HCT116 (cell line): Measurements from ENCODE around the gene GNAS-AS1. TPM values are rescaled to one million over a fixed set of nuclear protein-coding genes. Genes with fewer than 3 reads are reported as not detected.

Source experiments
- ATAC-seq: fragments of 200-7000 bp; cut with Tn5 transposase; 2 replicates; pipeline ENCODE4 v1.9.1; 2020; ENCODE audit warnings: mild to moderate bottlenecking, moderate library complexity
- BruUV-seq: library from RNA; stranded (reverse); fragments of 400-500 nt; replicated peaks from 2 replicates; lab custom pipeline; 2021; lab: Mats Ljungman, UMichigan
- CTCF ChIA-PET: fragments of 300-600 bp; sonication (Branson Sonifier 250); formaldehyde crosslinking; loops from one replicate; lab custom pipeline; 2021; ENCODE audit warnings: antibody characterized with exemption; lab: Charles Lee
- POLR2A ChIA-PET: fragments of 300-600, 350-600 bp; sonication (Branson Sonifier 250); formaldehyde crosslinking; loops from one replicate; lab custom pipeline; 2021; ENCODE audit warnings: antibody characterized with exemption; lab: Charles Lee
- RAD21 ChIA-PET, 2 experiments: fragments of 300-600 bp; sonication (Branson Sonifier 250); formaldehyde crosslinking; loops; one replicate each; lab custom pipeline; 2023; ENCODE audit warnings: low total read pairs in 2 of 2; ENCODE audit not compliant: uncharacterized antibody in 2 of 2, unreplicated experiment in 2 of 2, low non-redundant PET in 1 of 2; lab: Charles Lee
- DNase-seq: peaks from one replicate; pipeline ENCODE4 v3.0.0-alpha.2; 2010; ENCODE audit warnings: low read depth, low spot score
- H2AFZ ChIP-seq: fragments of 200-600 bp; shearing (Covaris generic), sonication (generic); 2 replicates; pipeline ENCODE4 v1.6.1; 2017; ENCODE audit warnings: low read depth, mixed run types, mixed read lengths, antibody characterized with exemption, low read length; ENCODE audit not compliant: poor library complexity, severe bottlenecking
- H3K27ac ChIP-seq: 2 replicates; pipeline ENCODE4 v1.5.1; 2012; ENCODE audit warnings: low read depth, low read length
- H3K27me3 ChIP-seq: fragments of 200-600 bp; sonication (generic); 2 replicates; pipeline ENCODE4 v1.6.1; 2016; ENCODE audit warnings: mixed run types, low read length, mixed read lengths; ENCODE audit not compliant: insufficient read depth
- H3K36me3 ChIP-seq, 2 experiments: fragments of 200-500 bp in 1 of 2; fragments of 200-600 bp in 1 of 2; sonication (Bioruptor generic) in 1 of 2; sonication (generic) in 1 of 2; 2 replicates each; pipeline versions ENCODE4 v1.5.1 to v1.6.1; 2014 to 2016; ENCODE audit warnings: low read length in 2 of 2, inconsistent platforms in 1 of 2, mixed read lengths in 1 of 2, mixed run types in 1 of 2; ENCODE audit not compliant: insufficient read depth in 2 of 2, control insufficient read depth in 1 of 2
- H3K4me1 ChIP-seq, 2 experiments: fragments of 200-600 bp in 1 of 2; sonication (generic) in 1 of 2; 2 replicates each; pipeline versions ENCODE4 v1.5.1 to v1.6.1; 2012 to 2017; ENCODE audit warnings: low read length in 2 of 2, inconsistent platforms in 1 of 2, mild to moderate bottlenecking in 1 of 2, mixed read lengths in 1 of 2, mixed run types in 1 of 2, moderate library complexity in 1 of 2; ENCODE audit not compliant: insufficient read depth in 2 of 2, control insufficient read depth in 1 of 2
- H3K4me2 ChIP-seq: fragments of 200-600 bp; sonication (generic); 2 replicates; pipeline ENCODE4 v1.6.1; 2017; ENCODE audit warnings: mixed run types, low read length, mixed read lengths
- H3K4me3 ChIP-seq, 2 experiments: fragments of 200-600 bp in 1 of 2; sonication (generic) in 1 of 2; replicated peaks in 1 of 2; 2 replicates each; pipeline ENCODE4 v1.5.1; 2011 to 2016; ENCODE audit warnings: low read length in 2 of 2, control low read depth in 1 of 2, low read depth in 1 of 2, mild to moderate bottlenecking in 1 of 2, mixed read lengths in 1 of 2, mixed run types in 1 of 2
- H3K79me2 ChIP-seq: fragments of 200-600 bp; sonication (generic); 2 replicates; pipeline ENCODE4 v1.6.1; 2017; ENCODE audit warnings: mild to moderate bottlenecking, mixed run types, low read length, moderate library complexity, mixed read lengths; ENCODE audit not compliant: insufficient read depth
- H3K9ac ChIP-seq: fragments of 200-600 bp; sonication (generic); 2 replicates; pipeline ENCODE4 v1.6.1; 2016; ENCODE audit warnings: low read length, mixed read lengths
- H3K9me2 ChIP-seq: fragments of 200-600 bp; sonication (generic), shearing (Covaris generic); 2 replicates; pipeline ENCODE4 v1.6.1; 2017; ENCODE audit warnings: mixed run types, mild to moderate bottlenecking, moderate library complexity; ENCODE audit not compliant: insufficient read depth
- H3K9me3 ChIP-seq, 2 experiments: fragments of 200-500 bp in 1 of 2; fragments of 200-600 bp in 1 of 2; sonication (Bioruptor generic) in 1 of 2; sonication (generic) in 1 of 2; 2 replicates each; pipeline ENCODE4 v1.6.1; 2014 to 2017; ENCODE audit warnings: low read length in 2 of 2, mixed read lengths in 2 of 2, inconsistent platforms in 1 of 2, low read depth in 1 of 2, mild to moderate bottlenecking in 1 of 2, mixed run types in 1 of 2, moderate library complexity in 1 of 2; ENCODE audit not compliant: control insufficient read depth in 1 of 2, insufficient read depth in 1 of 2
- H4K20me1 ChIP-seq: fragments of 200-600 bp; sonication (generic), shearing (Covaris generic); 2 replicates; pipeline ENCODE4 v1.6.1; 2017; ENCODE audit warnings: mixed run types, mild to moderate bottlenecking, moderate library complexity; ENCODE audit not compliant: insufficient read depth
- CTCF ChIP-seq, 3 experiments: fragments of 200-600 bp in 1 of 3; sonication (generic) in 1 of 3; IDR thresholded peaks in 2 of 3; conservative IDR thresholded peaks in 1 of 3; 2 replicates each; pipeline ENCODE4 v1.5.1; 2012 to 2017; ENCODE audit warnings: low read depth in 2 of 3, low read length in 2 of 3, antibody characterized with exemption in 1 of 3, borderline replicate concordance in 1 of 3, control low read depth in 1 of 3, mild to moderate bottlenecking in 1 of 3, mixed read lengths in 1 of 3, mixed run types in 1 of 3, moderate library complexity in 1 of 3; ENCODE audit not compliant: insufficient read depth in 1 of 3
- EZH2phosphoT487 ChIP-seq: fragments of 200-600 bp; IDR thresholded peaks from 2 replicates; pipeline ENCODE4 v1.6.1; 2018; ENCODE audit warnings: antibody characterized with exemption, borderline replicate concordance
- RAD21 ChIP-seq: IDR thresholded peaks from 2 replicates; pipeline ENCODE4 v1.6.1; 2012; ENCODE audit warnings: low read depth, mild to moderate bottlenecking
- intact Hi-C: fragments of 100-400 bp; cut with micrococcal nuclease; formaldehyde crosslinking; loops from 2 replicates; pipeline ENCODE4 v1.10.0; 2022
- total RNA-seq: library from RNA; stranded (reverse); gene quantifications from one replicate; pipeline ENCODE4 v1.2.1, GENCODE V29; 2021; ENCODE audit not compliant: unreplicated experiment
- TF ChIP-seq, protein P1 (sequence below): IDR thresholded peaks from 2 replicates; pipeline ENCODE4 v1.6.1; 2012; ENCODE audit warnings: low read depth

GNAS-AS1 gene
- total RNA-seq, 1 experiment from 2014 or later = not detected

DNA sequence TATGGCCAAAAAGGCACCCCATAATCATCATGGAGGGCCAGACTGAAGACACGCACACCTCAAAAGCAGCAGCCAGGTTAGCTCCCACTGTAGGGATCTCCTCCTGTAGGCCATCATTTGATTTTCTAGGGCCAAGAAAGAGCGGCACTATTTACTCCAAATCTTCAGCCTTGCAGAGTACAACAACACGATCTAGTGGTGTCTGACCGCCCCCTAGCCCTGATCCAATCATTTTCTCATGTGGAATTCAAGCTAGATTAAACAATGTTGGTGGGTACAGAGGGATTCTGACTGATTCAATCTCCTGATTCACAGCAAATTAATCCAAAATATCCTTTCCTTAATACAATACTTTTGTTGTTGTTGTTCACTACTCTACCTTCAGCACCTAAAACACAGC is 12.5 kb downstream of the GNAS-AS1 start:
- no TSS peak for BruUV-seq
- Histone ChIP-seq H3K4me2 (no peak overlapping the region), H3K9me2 (no peaks in the 10 kb centered on the region), H3K79me2 (no peaks in the 10 kb centered on the region), H3K9ac (no peak overlapping the region), H2AFZ (no peak overlapping the region), H4K20me1 (no peaks in the 10 kb centered on the region), H3K36me3 (no peaks in the 10 kb centered on the region), H3K27ac (no peak overlapping the region), H3K4me1 (no peaks in the 10 kb centered on the region), H3K27me3 (peaks cover 25% of the 10 kb centered on the region; the same call in 1 of the 2 replicates), H3K9me3 (no peaks in the 10 kb centered on the region), H3K4me3 (no peak overlapping the region)
- intact Hi-C loops = loop anchor here (10.0 kb wide), 1 partner anchor 603 kb away; no protein-coding TSS in a partner anchor
- RAD21 ChIA-PET = interaction anchor here (0.6 to 2.2 kb wide), 2 partner anchors 93 to 357 kb away, joined by 3 to 11 read pairs; no protein-coding TSS in a partner anchor
- DNase-seq = no peak
- POLR2A ChIA-PET = no interaction called here
- TF ChIP-seq RAD21 (peak; percentile 24; the same call in 1 of the 2 replicates), EZH2phosphoT487 (no peak), CTCF (IDR thresholded peaks at IDR 0.05 in 2 of 3, conservative IDR thresholded peaks at IDR 0.05 in 1 of 3; ENCODE audit: borderline replicate concordance in 1 of 3, insufficient read depth in 1 of 3, low read depth in 2 of 3, low read length in 2 of 3) (no peak)
- TF ChIP-seq, protein P1, sequence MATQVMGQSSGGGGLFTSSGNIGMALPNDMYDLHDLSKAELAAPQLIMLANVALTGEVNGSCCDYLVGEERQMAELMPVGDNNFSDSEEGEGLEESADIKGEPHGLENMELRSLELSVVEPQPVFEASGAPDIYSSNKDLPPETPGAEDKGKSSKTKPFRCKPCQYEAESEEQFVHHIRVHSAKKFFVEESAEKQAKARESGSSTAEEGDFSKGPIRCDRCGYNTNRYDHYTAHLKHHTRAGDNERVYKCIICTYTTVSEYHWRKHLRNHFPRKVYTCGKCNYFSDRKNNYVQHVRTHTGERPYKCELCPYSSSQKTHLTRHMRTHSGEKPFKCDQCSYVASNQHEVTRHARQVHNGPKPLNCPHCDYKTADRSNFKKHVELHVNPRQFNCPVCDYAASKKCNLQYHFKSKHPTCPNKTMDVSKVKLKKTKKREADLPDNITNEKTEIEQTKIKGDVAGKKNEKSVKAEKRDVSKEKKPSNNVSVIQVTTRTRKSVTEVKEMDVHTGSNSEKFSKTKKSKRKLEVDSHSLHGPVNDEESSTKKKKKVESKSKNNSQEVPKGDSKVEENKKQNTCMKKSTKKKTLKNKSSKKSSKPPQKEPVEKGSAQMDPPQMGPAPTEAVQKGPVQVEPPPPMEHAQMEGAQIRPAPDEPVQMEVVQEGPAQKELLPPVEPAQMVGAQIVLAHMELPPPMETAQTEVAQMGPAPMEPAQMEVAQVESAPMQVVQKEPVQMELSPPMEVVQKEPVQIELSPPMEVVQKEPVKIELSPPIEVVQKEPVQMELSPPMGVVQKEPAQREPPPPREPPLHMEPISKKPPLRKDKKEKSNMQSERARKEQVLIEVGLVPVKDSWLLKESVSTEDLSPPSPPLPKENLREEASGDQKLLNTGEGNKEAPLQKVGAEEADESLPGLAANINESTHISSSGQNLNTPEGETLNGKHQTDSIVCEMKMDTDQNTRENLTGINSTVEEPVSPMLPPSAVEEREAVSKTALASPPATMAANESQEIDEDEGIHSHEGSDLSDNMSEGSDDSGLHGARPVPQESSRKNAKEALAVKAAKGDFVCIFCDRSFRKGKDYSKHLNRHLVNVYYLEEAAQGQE = no peak
- CTCF ChIA-PET = interaction anchor here (4.4 kb wide), 1 partner anchor 357 kb away, joined by 33 read pairs; no protein-coding TSS in a partner anchor
- ATAC-seq = no peak
